ENCODE measurements around the gene USF1.

Gene USF1, protein sequence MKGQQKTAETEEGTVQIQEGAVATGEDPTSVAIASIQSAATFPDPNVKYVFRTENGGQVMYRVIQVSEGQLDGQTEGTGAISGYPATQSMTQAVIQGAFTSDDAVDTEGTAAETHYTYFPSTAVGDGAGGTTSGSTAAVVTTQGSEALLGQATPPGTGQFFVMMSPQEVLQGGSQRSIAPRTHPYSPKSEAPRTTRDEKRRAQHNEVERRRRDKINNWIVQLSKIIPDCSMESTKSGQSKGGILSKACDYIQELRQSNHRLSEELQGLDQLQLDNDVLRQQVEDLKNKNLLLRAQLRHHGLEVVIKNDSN

DNA sequence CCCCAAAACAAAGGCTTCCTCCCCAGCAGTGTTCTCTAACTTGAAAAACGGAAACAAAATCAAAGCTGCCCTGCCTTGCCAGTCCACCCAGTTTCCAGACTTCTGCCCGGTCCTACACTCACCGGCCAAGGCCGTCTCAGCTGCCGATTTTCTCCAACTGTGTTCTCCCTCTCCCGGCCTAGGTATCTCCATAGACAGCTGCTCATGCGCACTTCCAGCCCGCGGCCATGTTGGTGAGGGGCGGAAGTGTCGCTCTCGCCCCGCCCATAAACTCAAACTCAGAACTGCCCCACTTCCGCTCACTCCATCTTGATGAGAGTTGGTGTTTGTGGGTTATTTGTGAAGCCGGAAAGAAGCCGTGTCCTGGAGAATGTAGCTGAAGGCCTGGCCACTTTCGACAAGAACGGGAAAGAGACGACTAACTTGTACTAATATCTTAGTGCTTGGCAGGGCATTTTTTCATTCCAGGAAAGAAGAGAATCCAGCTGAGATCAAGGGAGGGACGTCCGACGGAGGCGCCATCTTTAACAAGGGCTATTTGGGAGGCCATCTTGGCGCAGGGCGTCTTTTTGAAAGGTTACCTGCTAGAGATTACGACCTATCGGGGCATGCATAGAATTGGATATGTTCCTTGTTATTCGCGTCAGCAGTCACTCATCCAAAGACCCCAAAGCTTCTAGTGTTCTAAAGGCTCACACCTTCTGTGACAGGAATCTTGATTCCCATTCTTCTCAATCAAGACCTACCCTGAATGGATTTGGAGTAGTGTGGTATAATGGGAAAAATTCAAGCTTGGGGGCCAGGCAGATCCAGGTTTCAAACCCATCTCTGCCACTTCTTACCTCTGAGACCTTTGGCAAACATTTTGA lies at the start of gene USF1:
USF1 (minus strand) TSS at position 242 of the 869 bp plus-strand sequence. CDS start 2,702 bp downstream, outside the sequence.
- DNase-seq: peak; percentile 92

DNA sequence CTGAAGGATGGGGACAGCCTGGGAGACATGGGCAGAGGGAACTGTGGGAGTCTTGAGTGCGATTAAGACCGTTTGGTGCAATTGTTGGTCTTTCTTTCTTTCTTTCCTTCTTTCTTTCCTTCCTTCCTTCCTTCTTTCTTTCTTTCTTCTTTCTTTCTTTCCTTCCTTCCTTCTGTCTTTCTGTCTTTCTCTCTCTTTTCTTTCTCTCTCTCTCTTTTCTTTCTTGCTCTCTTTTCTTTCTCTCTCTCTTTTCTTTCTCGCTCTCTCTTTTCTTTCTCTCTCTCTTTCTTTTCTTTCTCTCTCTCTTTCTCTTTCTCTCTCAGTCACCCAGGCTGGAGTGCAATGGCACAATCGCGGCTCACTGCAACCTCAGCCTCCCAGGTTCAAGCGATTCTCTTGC lies 49.5 kb upstream of the USF1 start:
- no peak for DNase-seq

DNA sequence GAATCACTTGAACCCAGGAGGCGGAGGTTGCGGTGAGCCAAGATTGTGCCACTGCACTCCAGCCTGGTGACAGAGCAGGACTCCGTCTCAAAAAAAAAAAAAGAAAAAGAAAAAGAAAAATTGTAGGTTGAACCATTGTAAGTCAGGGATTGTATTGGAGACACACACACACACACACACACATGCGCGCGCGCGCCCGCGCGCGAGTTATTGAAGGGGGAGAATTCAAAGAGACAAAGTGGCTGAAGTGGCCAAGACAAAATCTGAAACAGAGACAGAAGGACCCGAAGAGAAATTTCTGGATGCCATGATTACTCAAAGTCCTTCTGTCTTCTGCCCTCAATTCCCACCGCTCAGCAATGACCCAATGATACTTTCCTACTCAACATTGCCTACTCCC lies 48.7 kb upstream of the USF1 start:
- DNase-seq: no peak

DNA sequence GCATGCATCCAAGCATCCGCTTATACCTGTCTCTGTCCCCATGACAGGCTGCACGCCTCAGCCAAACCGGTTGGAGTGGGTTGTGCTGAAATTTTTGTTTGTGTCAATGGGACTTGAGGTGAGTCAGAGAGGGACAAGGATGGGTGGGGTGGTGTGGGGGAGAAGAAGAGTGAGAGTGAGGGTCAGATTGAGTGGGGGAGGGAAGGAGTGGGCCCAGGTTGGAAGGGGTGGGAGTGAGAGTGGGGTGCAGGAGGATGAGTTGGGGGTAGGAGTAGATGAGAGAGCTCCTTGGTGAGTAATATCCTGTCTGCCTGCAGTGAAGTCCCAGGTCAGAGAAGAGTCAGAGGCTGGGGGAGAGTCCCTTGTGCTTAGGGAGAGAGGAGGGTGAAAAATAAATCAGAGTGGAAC lies 46.8 kb upstream of the USF1 start:
- no peak for DNase-seq

DNA sequence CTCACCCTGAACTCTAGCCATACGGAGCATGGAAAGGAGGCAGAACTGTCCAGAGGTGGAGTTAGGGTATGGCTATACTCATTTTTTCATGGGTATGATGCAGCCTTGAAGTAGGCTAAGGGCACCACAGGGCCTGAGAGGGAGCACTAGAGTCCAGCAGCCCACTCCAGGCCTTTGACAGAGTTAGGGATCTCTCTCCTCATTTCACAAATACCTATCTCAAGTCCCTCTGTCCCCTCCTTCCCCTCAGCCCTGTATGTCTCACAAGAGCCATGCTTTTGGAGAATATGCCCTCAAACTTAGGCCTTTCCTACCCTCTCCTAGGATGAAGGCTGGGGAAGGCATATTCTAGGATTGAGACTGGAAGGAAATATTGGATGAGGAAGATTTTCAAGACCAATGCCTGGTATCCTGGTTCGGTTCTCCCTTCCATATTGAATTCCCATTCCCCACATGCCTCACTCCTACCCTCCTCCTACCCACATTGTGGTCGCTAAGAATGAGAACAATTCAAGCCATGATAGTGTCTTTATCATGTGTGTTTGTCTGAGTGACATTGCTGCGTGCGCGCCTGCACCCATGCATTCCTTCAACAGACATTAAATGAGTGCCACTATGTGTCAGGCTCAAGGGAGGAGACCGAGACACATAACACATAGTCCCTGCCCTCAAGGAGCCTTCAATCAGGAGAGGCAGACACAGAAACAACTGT lies 46.2 kb upstream of the USF1 start:
- DNase-seq: no peak

DNA sequence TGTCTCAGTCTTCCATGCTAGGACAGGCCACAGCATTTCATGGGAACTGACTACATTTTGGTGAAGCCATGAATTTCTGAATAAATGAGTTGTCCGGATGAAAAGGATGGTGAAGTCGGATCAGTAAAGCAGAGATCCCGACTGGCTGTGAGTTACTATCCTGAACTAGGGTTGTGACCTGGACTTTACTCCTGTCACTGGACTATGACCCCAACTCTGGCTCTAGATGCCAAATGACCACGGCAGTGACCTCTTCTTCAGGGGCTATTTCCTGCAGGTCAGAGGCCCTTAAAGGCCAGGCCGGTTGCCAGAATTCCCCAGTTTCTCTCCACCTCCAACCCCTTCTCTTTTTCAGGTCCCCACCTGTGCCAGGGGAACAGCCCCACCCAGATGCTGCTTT lies 45.3 kb upstream of the USF1 start:
- no peak for DNase-seq

DNA sequence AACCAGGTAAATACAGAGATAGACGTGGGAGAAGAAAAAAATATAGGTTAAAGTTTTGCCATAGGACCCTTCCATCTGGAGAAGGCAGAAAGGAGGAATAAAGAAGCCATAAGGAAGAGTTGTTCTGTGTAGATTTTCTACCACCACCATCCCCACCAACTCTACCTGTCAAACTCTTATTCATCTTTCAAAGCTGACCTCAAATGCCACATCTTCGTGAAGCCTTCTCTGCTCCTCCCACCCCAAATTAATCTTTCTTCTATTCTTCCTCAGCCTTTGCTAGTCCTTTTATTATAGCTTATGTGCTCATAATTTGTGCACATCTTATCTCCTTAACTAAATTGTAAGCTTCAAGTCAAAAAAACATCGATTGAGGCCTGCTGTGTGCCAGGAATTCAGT lies 44.8 kb upstream of the USF1 start:
- no peak for DNase-seq

DNA sequence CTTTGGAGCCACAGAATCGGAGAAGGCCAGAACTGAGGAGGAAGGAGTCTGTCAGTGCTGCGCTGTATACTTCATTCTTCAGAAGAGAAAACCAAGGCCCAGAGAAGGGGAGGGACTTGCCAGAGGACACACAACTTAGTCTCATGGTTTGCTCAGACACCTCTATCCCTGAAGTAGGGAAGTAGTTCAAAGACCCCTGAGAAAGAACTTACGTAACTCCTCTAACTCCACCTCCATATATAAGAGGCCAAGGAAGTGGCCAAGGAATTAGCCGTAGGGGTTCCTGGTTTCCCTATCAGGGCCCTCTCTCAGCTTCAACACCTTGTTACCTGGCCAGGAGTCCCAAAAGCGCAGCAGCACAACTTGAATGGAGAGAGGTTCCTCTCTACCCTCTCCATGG lies 44.2 kb upstream of the USF1 start:
- no peak for DNase-seq

DNA sequence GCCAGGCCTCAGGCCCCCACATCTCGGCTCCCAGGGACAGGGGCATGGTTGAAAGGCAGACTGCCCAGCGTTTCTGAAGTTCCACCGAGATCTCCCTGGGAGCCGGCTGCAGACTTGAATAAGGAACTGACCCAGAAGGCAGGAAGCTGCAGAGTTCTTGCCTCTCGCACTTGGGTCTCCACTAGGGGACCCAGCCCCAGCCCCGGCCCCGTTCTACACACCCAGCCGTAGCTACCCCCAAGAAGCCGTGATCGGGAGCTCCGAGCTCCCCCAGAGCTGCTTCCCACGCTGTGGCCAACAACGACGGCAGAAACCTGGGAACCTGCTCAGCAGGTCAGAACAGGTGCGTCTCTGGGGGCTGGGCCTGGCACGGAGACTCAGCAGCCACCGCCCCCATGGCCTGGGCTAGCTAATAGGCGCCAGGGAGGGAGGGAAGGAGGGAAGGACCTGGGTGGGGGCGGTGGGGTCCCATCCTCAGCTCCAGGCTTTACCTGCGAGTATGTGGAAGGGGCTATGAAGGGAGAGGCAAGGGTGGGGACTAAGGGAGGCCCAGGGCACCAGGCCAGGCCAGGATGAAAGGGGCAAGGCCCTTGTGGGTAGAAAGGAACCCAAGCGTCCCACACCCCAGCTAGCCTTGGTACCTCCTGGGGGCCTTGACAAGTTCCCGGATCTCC lies 43.6 kb upstream of the USF1 start, which contains the start of gene NECTIN4:
NECTIN4 (minus strand) TSS at position 308 of the 674 bp plus-strand sequence; CDS start at position 46, 262 bp downstream.
- no peak for DNase-seq

DNA sequence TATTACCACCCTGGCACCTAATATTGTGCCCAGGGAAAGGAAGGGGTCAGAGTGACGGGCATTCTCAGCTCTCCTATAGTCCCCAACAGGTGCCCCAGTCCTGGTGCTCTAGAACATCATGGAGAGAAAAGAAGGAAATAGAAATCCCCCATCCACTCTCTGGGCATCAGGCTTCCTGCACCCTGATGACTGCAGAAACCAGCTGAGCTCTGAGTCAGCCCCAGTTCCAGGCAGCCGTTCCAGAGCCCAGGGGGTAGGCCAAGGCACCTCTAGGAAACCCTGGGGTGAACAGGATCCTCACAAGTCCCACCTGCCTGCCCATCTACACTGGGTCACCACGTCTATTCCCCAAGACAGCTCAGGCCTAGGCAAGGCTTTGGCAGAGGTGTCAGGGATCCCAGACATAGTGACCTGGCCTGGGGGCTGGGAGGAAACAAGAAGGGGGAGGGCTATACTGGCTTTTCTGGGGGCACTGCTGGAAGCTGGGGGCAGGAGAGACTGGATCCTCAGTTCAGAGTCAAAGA lies 42.9 kb upstream of the USF1 start:
- DNase-seq: no peak

DNA sequence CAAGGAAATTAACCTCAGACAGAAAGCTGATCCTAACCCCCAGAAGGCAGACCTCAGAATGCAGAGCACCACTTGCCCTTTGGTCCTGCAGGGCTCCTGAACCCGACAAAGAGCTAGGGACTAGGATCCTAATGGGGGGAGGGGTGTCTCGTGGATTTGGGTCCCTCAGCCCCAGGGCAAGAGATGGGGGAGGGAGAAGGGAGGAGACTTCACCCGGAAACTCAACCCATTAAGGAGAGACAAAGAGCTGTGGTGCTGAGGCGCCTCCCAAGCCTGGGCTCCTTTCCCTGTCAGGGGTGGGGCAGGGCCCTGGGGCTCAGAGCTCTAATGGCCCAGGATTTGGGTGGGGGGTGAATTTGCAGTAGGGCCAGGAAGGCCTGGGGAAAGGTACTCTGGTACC lies 40.7 kb upstream of the USF1 start:
- no peak for DNase-seq

DNA sequence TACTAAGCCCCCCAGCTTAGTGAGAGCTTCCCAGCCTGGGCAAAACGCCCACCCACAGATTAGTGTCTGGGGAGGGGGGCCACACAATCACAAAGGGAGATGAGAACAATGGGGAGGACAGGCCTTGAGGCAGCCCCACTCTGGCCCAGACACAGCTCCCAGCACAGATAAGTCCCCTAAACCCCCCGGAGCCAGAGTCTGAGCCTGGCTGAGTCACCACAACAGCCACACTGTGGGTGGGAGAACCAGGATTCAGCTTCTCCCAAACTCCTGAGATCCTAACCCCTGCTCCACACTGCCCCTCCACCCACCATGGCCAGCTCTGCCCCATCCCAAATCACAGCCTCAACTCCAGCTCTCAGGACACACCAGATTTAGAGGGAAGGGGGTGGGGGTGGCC lies 39.4 kb upstream of the USF1 start:
- no peak for DNase-seq

DNA sequence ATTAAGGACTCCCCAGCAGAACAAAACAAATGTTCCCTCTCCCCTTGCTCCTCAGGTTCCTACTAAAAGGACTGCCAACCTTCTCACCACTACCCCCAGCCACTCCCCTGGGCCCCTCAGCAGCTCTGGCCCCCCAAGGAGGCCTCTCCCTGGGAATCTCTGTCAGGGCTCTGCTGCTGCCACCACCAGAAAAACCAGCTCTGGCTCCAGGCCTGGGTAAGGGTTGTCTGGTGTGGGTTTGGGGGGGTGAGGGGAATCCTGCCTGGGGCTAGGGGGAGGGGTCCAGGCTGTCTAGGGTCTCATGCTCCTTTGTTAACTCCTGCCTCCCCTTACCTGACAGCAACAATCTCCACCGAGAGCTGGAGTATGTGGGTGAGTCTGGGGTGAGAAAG lies 38.8 kb upstream of the USF1 start:
- DNase-seq: no peak

DNA sequence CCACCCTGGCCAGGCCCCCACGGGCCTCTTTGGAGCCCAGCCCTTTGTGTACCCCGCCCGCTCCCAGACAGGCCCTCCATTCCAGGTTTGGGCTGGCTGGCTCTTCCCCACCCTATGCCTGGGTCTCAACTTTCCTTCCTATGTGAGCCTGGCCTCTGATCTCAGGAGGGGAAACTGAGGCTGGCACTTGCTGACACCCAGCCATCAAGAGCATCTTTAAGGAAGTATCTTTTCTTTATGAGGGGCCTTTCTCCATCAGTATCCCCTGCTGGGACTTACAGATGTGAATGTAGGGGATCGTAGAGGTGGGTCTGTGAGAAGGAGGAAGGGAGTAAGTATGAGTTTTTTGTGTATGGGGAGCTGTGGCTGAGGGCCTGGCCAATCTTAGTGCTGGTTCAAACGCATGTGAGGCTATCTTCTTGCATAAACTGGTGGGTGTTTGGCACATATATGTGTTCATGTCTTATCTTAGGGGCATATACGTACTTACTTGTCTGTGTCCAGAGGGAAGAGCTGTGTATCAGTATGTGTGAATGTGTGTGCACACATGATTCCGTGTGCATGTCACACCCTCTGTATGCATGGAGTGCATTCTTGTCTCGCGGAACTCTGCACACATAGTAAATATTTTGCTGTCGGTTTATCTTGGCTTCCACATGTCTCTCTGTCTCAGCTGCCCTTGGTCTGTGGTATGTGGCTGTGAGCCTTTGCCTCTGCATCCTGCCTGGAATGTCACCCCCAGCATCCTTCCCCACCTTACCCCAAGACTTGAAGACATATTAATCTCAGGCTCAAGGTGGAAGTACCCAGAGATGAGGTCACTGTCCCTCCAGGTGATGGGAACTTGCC lies 38.2 kb upstream of the USF1 start:
- DNase-seq: no peak

DNA sequence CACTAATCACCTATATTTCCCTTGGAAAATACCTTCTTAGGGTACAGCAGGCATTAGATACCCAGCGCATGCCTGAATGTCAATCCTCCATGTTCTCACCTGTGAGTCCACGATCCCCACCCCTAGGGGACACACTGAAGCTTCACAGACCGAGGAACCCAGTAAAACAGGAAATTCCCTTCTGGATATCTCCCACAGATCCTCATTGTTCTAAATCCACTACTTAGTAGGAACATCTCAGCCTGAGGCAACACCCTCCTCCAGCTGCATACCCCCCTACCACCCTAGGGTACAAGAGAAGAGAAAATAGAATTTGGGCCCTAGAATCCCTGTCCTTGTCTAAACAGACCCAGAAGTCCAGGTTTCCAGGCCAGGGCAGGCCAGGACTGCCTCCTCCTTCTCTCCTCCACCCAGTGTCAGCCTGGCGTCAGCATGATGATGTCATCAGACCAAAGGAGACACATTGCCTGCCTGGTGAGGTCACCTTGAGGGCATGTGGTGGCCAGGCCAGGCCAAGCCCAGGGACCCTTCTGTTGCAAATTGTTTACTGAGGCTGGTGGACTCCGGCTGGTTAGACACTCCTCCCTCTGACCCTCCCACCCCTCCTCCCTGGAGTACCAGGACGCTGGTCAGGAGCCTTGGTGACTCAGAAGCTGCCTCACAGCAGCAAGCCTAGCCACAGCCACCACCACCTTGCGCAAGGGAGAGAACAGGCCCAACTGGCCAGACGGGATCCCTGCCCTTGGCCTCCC lies 37.4 kb upstream of the USF1 start:
- no peak for DNase-seq

DNA sequence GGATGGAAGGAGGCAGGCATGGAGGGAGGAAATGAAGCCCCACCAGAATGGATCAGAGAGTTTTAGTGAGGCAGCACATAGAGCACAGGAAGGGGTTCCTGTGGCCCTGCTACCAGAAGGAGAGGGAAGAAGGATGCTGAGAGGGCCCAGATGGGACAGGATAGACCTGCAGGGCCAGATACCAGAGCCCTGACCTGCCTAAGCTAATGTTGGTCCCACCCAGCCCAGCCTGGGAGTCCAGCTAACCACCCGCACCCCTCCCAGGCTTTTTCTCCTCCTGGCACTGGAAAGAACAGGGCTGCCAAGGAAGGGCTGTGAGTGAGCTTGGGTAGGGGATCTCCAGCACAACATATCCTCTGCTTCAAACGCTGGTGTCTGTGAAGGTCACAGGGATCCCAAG lies 36.7 kb upstream of the USF1 start:
- DNase-seq: no peak

DNA sequence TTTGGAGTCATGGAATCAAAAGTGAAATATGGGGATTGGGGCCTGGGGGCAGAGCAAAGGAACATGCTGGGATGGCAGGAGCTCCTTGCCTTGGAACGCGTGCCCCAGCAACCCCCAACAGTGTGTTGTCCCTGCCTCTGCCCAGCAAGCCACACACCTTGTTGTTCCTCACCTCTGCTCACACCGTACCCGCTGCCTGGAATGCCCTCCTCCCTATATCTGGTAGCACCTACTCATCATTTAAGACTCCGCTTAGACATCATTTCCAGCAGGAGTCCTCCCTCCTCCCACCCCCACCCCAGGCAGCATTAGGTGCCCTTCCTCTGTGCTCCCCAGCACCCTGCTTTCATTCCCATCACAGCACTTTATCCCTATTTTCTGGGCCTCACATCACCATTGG lies 35.7 kb upstream of the USF1 start:
- no peak for DNase-seq

DNA sequence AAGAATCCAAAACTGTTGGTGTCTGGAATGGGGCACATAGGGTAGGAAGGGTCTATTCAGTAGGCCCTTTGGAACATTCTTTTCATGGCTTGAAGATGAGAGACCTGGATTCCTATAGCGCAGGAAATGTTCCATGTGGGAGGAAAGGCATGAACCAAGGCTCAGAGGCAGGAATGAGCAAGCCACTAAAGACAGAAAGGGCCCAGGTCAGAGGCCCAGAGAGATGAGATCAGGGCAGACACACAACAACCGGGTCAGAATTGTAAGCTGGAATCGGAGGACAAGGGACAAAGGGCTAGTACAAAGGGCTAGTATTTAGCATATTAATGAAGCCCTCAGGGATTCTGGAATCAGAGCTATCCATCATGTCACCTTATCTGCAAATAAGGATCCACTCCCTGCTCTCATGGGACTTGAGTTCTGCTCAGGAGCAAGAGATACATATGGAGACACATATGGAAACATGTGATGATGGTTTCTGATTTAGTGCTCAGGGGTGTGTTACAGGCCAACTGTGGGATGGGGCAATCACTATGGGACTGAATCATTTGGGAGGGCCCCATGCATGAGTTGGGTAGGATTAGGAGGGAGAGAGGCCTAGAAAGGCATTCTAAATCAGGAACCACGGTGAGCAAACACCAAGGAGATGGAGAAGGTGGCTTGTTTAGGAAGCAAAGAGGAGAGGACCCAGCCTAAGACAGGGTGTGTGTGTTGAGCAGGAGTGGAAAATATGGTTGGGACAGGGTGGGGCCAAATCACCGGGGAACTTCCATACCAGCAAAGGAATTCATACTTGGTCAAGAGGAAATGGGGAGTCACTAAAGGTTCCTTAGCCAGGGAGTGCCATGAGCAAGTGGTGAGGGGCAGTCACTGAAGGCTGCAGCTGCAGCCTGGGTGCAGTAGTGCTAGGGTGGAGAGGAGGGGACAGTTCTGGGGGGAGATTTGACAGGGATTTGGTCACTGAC lies 34.9 kb upstream of the USF1 start:
- no peak for DNase-seq

DNA sequence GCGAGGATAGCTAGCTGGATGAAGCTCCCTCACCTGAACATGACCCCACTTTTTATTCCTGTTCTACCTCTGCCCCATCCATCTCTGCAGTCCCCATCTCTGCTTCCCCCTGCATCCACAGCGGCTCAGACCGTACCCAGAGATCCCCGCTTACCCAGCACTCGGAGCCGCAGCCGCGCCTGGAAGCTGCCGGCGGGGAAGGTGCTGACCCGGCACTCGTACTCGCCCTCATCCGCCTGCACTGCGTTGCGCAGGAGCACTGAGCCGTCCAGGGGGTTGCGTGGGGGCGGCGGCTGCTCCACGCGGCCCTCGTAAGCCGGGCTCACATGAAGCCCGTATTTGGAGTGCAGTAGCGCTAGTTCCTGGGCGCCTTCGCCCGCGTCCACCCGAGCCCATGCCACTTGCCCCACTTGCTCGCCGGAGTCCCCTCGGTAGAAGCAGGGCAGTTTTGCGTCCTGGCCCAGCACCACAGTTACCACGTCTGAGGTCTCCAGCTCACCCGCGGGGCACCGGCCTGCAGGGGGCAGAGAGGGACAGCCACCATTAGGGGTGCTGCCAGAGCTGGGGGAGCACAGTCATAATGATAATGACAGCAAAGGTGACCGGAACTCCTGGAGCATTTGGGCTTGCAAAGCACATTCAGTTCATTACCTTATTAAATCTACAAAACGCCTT lies 33.8 kb upstream of the USF1 start:
- no peak for DNase-seq

All from activated effector memory CD4-positive, alpha-beta T cell treated with Interleukin-2 at 50 U/mL for 16 hours (primary cell).